ENCODE measurements around the gene RALY.
A peak's percentile ranks its signal among the peaks of the same experiment; 100 is the strongest.
"Not testable (repeated sequence)": the region's sequence is repeated elsewhere in the genome, so short reads cannot be mapped to it uniquely, and the experiment has no call there.

The RALY gene

GRCh38 chr20:34124469-34125249 lies 130.9 kb downstream of the RALY start:
- Histone ChIP-seq H3K27ac (ENCODE audit: low read depth, low read length) (no peak overlapping the region), H3K27me3 (ENCODE audit: control insufficient read depth, insufficient read depth, low read length) (no peaks in the 10 kb centered on the region), H3K9me3 (ENCODE audit: control insufficient read depth, insufficient read depth, low read depth, low read length) (no peaks in the 10 kb centered on the region), H3K4me1 (ENCODE audit: control insufficient read depth, insufficient read depth, low read length) (0 out of 2 replicates have a peak, but pooled peaks cover 3% of the 10 kb centered on the region), H3K9ac (ENCODE audit: low read length) (no peak overlapping the region), H3K4me3 (ENCODE audit: low read depth, low read length) (no peak overlapping the region), H3K36me3 (ENCODE audit: control insufficient read depth, insufficient read depth, low read length) (no peaks in the 10 kb centered on the region)

GRCh38 chr20:34127792-34128191 lies 134.1 kb downstream of the RALY start:
- Histone ChIP-seq H3K27ac (ENCODE audit: low read depth, low read length) (no peak overlapping the region), H3K36me3 (ENCODE audit: control insufficient read depth, insufficient read depth, low read length) (no peaks in the 10 kb centered on the region), H3K27me3 (ENCODE audit: control insufficient read depth, insufficient read depth, low read length) (no peaks in the 10 kb centered on the region), H3K9me3 (ENCODE audit: control insufficient read depth, insufficient read depth, low read depth, low read length) (peaks cover 7% of the 10 kb centered on the region; the same call in 1 of the 2 replicates), H3K9ac (ENCODE audit: low read length) (no peak overlapping the region), H3K4me1 (ENCODE audit: control insufficient read depth, insufficient read depth, low read length) (0 out of 2 replicates have a peak, but pooled peaks cover 3% of the 10 kb centered on the region), H3K4me3 (ENCODE audit: low read depth, low read length) (no peak overlapping the region)

GRCh38 chr20:34129518-34130162 lies 135.9 kb downstream of the RALY start:
- H3K36me3 ChIP-seq (ENCODE audit: control insufficient read depth, insufficient read depth, low read length), result no peaks in the 10 kb centered on the region
- H3K9ac ChIP-seq (ENCODE audit: low read length), result no peak overlapping the region
- peaks cover 7% of the 10 kb centered on the region; the same call in 1 of the 2 replicates for H3K9me3 ChIP-seq (ENCODE audit: control insufficient read depth, insufficient read depth, low read depth, low read length)
- H3K4me1 ChIP-seq (ENCODE audit: control insufficient read depth, insufficient read depth, low read length), result 0 out of 2 replicates have a peak, but pooled peaks cover 3% of the 10 kb centered on the region
- no peaks in the 10 kb centered on the region for H3K27me3 ChIP-seq (ENCODE audit: control insufficient read depth, insufficient read depth, low read length)
- H3K27ac ChIP-seq (ENCODE audit: low read depth, low read length), result no peak overlapping the region
- peak overlapping the region; percentile 29; the same call in 1 of the 2 replicates for H3K4me3 ChIP-seq (ENCODE audit: low read depth, low read length)

- Histone ChIP-seq H3K4me3 (ENCODE audit: low read depth, low read length) (no peak overlapping the region), H3K36me3 (ENCODE audit: control insufficient read depth, insufficient read depth, low read length) (no peaks in the 10 kb centered on the region), H3K27me3 (ENCODE audit: control insufficient read depth, insufficient read depth, low read length) (no peaks in the 10 kb centered on the region), H3K9me3 (ENCODE audit: control insufficient read depth, insufficient read depth, low read depth, low read length) (peaks cover 7% of the 10 kb centered on the region; the same call in 1 of the 2 replicates), H3K27ac (ENCODE audit: low read depth, low read length) (no peak overlapping the region), H3K4me1 (ENCODE audit: control insufficient read depth, insufficient read depth, low read length) (0 out of 2 replicates have a peak, but pooled peaks cover 3% of the 10 kb centered on the region), H3K9ac (ENCODE audit: low read length) (no peak overlapping the region)
Measured at GRCh38 chr20:34131491-34131890, 137.8 kb downstream of the RALY start.

GRCh38 chr20:34132491-34132890 lies 138.8 kb downstream of the RALY start:
- not testable (repeated sequence) for H3K36me3 ChIP-seq (ENCODE audit: control insufficient read depth, insufficient read depth, low read length); H3K27me3 ChIP-seq (ENCODE audit: control insufficient read depth, insufficient read depth, low read length); H3K4me3 ChIP-seq (ENCODE audit: low read depth, low read length)

GRCh38 chr20:34132943-34133342 lies 139.2 kb downstream of the RALY start:
- not testable (repeated sequence) for H3K27ac ChIP-seq (ENCODE audit: low read depth, low read length); H3K9ac ChIP-seq (ENCODE audit: low read length); H3K36me3 ChIP-seq (ENCODE audit: control insufficient read depth, insufficient read depth, low read length); H3K9me3 ChIP-seq (ENCODE audit: control insufficient read depth, insufficient read depth, low read depth, low read length); H3K4me3 ChIP-seq (ENCODE audit: low read depth, low read length); H3K27me3 ChIP-seq (ENCODE audit: control insufficient read depth, insufficient read depth, low read length); H3K4me1 ChIP-seq (ENCODE audit: control insufficient read depth, insufficient read depth, low read length)

More at GRCh38 chr20:34132491-34132890, 138.8 kb downstream of the RALY start:
- not testable (repeated sequence) for H3K9me3 ChIP-seq (ENCODE audit: control insufficient read depth, insufficient read depth, low read depth, low read length); H3K9ac ChIP-seq (ENCODE audit: low read length); H3K4me1 ChIP-seq (ENCODE audit: control insufficient read depth, insufficient read depth, low read length); H3K27ac ChIP-seq (ENCODE audit: low read depth, low read length)

- H3K9ac ChIP-seq (ENCODE audit: low read length); H3K27ac ChIP-seq (ENCODE audit: low read depth, low read length); H3K36me3 ChIP-seq (ENCODE audit: control insufficient read depth, insufficient read depth, low read length); H3K4me1 ChIP-seq (ENCODE audit: control insufficient read depth, insufficient read depth, low read length); H3K27me3 ChIP-seq (ENCODE audit: control insufficient read depth, insufficient read depth, low read length); H3K9me3 ChIP-seq (ENCODE audit: control insufficient read depth, insufficient read depth, low read depth, low read length); H3K4me3 ChIP-seq (ENCODE audit: low read depth, low read length): not testable (repeated sequence)
Measured at GRCh38 chr20:34133365-34133860, 139.7 kb downstream of the RALY start.

All from HUES6 (cell line).